K562 (cell line): ENCODE results near the gene HBB. TPM values are rescaled to one million over a fixed set of nuclear protein-coding genes. Genes with fewer than 3 reads are reported as not detected.
A peak's percentile ranks its signal among the peaks of the same experiment; 100 is the strongest.

Source experiments
- CBFA2T3 ChIP-seq: fragments of 450-650 bp; IDR thresholded peaks from 2 replicates; pipeline ENCODE4 v1.6.1; 2017
- CEBPB ChIP-seq: fragments of 450-650 bp; IDR thresholded peaks from 2 replicates; pipeline ENCODE4 v1.6.1; 2016; ENCODE audit warnings: missing genetic modification characterization, missing compliant biosample characterization
- ESRRA ChIP-seq: fragments of 450-650 bp; IDR thresholded peaks from 2 replicates; pipeline ENCODE4 v1.6.1; 2014; ENCODE audit warnings: low read depth, mild to moderate bottlenecking, moderate library complexity, borderline replicate concordance
- ETV1 ChIP-seq: fragments of 450-650 bp; conservative IDR thresholded peaks from 2 replicates; pipeline ENCODE4 v1.6.1; 2016; ENCODE audit warnings: missing genetic modification characterization, control low read depth, low read depth, missing compliant biosample characterization
- FOXP1 ChIP-seq: sonication (generic); formaldehyde crosslinking; IDR thresholded peaks from 2 replicates; pipeline ENCODE4 v1.8.0; 2022; ENCODE audit warnings: mild to moderate bottlenecking, missing genetic modification reagents
- JUND ChIP-seq, 2 experiments: IDR thresholded peaks; 2 replicates in 1 of 2; 3 replicates in 1 of 2; pipeline ENCODE4 v1.6.1; 2011; ENCODE audit warnings: borderline replicate concordance in 2 of 2, low read depth in 2 of 2, low read length in 2 of 2, improper control_type of control experiment in 1 of 2, missing biosample characterization in 1 of 2, missing genetic modification characterization in 1 of 2, missing genetic modification reagents in 1 of 2
- KLF16 ChIP-seq: IDR thresholded peaks from 2 replicates; pipeline ENCODE4 v1.6.1; 2016; ENCODE audit warnings: antibody characterized with exemption
- PRDM10 ChIP-seq: fragments of 450-650 bp; IDR thresholded peaks from 2 replicates; pipeline ENCODE4 v1.6.1; 2018; ENCODE audit not compliant: partially characterized antibody
- RAD51 ChIP-seq: fragments of 450-650 bp; IDR thresholded peaks from 2 replicates; pipeline ENCODE4 v1.7.1; 2016; ENCODE audit warnings: low read depth, mild to moderate bottlenecking, borderline replicate concordance
- RFX7 ChIP-seq: fragments of 250-450 bp; sonication (Bioruptor Pico); IDR thresholded peaks from 2 replicates; pipeline ENCODE4 v1.5.1; 2021; ENCODE audit warnings: mild to moderate bottlenecking
- RHOXF2B ChIP-seq: fragments of 250-450 bp; sonication (Bioruptor Pico); conservative IDR thresholded peaks from 2 replicates; pipeline ENCODE4 v1.5.1; 2021
- ZNF165 ChIP-seq: fragments of 250-450 bp; sonication (Bioruptor Pico); IDR thresholded peaks from 2 replicates; pipeline ENCODE4 v1.4.0; 2020; ENCODE audit warnings: borderline replicate concordance
- ZNF696 ChIP-seq: fragments of 250-450 bp; sonication (Bioruptor Pico); conservative IDR thresholded peaks from 2 replicates; pipeline ENCODE4 v1.4.0; 2020; ENCODE audit warnings: mild to moderate bottlenecking, moderate library complexity
- polyA plus RNA-seq, 8 experiments: library from polyadenylated mRNA; depleted of rRNA in 4 of 8; stranded (reverse) in 5 of 8; unstranded in 3 of 8; fragments of >200 nt; fragmentation: Nextera tagmentation in 2 of 8; fragmentation: Illumina TruSeq in 1 of 8; extraction: Ambion mirVana in 2 of 8; extraction: Trizol in 1 of 8; gene quantifications; 2 replicates each; pipeline versions ENCODE4 v1.2.1 to v1.2.3, GENCODE V29; 2011 to 2014; ENCODE audit warnings: inconsistent platforms in 1 of 8, missing spikeins in 1 of 8
- total RNA-seq, 7 experiments: library from RNA; depleted of rRNA in 6 of 7; stranded (reverse); fragments of >200 nt in 6 of 7; fragmentation: Illumina TruSeq in 2 of 7; extraction: Trizol in 2 of 7; gene quantifications; 2 replicates each; pipeline versions ENCODE4 v1.2.1 to v1.2.3, GENCODE V29; 2011 to 2021; ENCODE audit warnings: low replicate concordance in 1 of 7
- TF ChIP-seq, protein P1 (sequence below): fragments of 200-400 bp; formaldehyde crosslinking; IDR thresholded peaks from 2 replicates; pipeline ENCODE4 v1.6.1; 2017; ENCODE audit warnings: mild to moderate bottlenecking, low read depth, low read length, moderate library complexity
- TF ChIP-seq, protein P2 (sequence below): fragments of 450-650 bp; IDR thresholded peaks from 2 replicates; pipeline ENCODE4 v1.7.1; 2018; ENCODE audit warnings: mild to moderate bottlenecking, low read depth; ENCODE audit not compliant: partially characterized antibody

Gene HBB
- total and polyA plus RNA-seq, 9 of the 15 experiments (the other 6 are each of a cell fraction or from before 2014, with no cell fraction given) = 0.33 to 3.4 (median 1.2) TPM; not detected in 2

- TF ChIP-seq CBFA2T3 (peak; percentile 79), ZNF696 (peak; percentile 39; the same call in 1 of the 2 replicates), CEBPB (tag) (0 out of 2 replicates have a peak, but pooled peaks have one; percentile 6), ZNF165 (CRISPR knock-in tag) (no peak), RHOXF2B (CRISPR knock-in tag) (no peak), RFX7 (CRISPR knock-in tag) (no peak), RAD51 (no peak), ETV1 (no peak), ESRRA (peak; percentile 66; the same call in 1 of the 2 replicates), KLF16 (no peak), PRDM10 (peak; percentile 10), JUND (IDR thresholded peaks at IDR 0.05; ENCODE audit: borderline replicate concordance, low read depth, low read length) (peak; percentile 17; the same call in 1 of the 2 replicates), JUND (tag; IDR thresholded peaks at IDR 0.05; ENCODE audit: borderline replicate concordance, low read depth, low read length) (no peak), FOXP1 (CRISPR knock-in tag) (no peak)
- TF ChIP-seq, protein P1, sequence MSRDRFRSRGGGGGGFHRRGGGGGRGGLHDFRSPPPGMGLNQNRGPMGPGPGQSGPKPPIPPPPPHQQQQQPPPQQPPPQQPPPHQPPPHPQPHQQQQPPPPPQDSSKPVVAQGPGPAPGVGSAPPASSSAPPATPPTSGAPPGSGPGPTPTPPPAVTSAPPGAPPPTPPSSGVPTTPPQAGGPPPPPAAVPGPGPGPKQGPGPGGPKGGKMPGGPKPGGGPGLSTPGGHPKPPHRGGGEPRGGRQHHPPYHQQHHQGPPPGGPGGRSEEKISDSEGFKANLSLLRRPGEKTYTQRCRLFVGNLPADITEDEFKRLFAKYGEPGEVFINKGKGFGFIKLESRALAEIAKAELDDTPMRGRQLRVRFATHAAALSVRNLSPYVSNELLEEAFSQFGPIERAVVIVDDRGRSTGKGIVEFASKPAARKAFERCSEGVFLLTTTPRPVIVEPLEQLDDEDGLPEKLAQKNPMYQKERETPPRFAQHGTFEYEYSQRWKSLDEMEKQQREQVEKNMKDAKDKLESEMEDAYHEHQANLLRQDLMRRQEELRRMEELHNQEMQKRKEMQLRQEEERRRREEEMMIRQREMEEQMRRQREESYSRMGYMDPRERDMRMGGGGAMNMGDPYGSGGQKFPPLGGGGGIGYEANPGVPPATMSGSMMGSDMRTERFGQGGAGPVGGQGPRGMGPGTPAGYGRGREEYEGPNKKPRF = no peak
- TF ChIP-seq, protein P2, sequence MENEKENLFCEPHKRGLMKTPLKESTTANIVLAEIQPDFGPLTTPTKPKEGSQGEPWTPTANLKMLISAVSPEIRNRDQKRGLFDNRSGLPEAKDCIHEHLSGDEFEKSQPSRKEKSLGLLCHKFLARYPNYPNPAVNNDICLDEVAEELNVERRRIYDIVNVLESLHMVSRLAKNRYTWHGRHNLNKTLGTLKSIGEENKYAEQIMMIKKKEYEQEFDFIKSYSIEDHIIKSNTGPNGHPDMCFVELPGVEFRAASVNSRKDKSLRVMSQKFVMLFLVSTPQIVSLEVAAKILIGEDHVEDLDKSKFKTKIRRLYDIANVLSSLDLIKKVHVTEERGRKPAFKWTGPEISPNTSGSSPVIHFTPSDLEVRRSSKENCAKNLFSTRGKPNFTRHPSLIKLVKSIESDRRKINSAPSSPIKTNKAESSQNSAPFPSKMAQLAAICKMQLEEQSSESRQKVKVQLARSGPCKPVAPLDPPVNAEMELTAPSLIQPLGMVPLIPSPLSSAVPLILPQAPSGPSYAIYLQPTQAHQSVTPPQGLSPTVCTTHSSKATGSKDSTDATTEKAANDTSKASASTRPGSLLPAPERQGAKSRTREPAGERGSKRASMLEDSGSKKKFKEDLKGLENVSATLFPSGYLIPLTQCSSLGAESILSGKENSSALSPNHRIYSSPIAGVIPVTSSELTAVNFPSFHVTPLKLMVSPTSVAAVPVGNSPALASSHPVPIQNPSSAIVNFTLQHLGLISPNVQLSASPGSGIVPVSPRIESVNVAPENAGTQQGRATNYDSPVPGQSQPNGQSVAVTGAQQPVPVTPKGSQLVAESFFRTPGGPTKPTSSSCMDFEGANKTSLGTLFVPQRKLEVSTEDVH = no peak
Observed at GRCh38 chr11:5267033-5267563, 40.2 kb upstream of the HBB start (continued).
